Mammary epithelial cell (primary cell): ENCODE results near the gene GPR180.

Experiments used
- CTCF ChIP-seq, 2 donors: IDR thresholded peaks in 1 of 2; conservative IDR thresholded peaks in 1 of 2; 2 replicates each; pipeline ENCODE4 v1.5.1; 2011 to 2012; ENCODE audit warnings: inconsistent platforms in 2 of 2, low read length in 2 of 2, mild to moderate bottlenecking in 2 of 2, control low read depth in 1 of 2, low read depth in 1 of 2; ENCODE audit not compliant: insufficient read depth in 1 of 2; ENCODE audit errors: extremely low read depth in 1 of 2
- EZH2 ChIP-seq: IDR thresholded peaks from 2 replicates; pipeline ENCODE4 v1.6.1; 2012; ENCODE audit warnings: low read length, inconsistent platforms, borderline replicate concordance

- TF ChIP-seq CTCF (conservative IDR thresholded peaks at IDR 0.05 in 1 of 2, IDR thresholded peaks at IDR 0.05 in 1 of 2; ENCODE audit: extremely low read depth in 1 of 2, insufficient read depth in 1 of 2, low read depth in 1 of 2, low read length in 2 of 2) = no peak
- TF ChIP-seq EZH2 = no peak
These were observed 64.4 kb downstream of the GPR180 start for GRCh38 chr13:94666065-94666464.
